HG03175 (cell line): Measurements from ENCODE around the gene RIMS4.

Experiments
- ATAC-seq: cut with Tn5 transposase; IDR thresholded peaks from one replicate; pipeline ENCODE4 v1.9.1; 2021; ENCODE audit warnings: mild to moderate bottlenecking, moderate library complexity; ENCODE audit not compliant: unreplicated experiment

The RIMS4 gene

GRCh38 chr20:44810391-44811149 lies at the start of gene RIMS4:
RIMS4 (minus strand) TSS chr20:44810546; CDS start chr20:44810271, 275 bp downstream.
- no peak for ATAC-seq

DNA sequence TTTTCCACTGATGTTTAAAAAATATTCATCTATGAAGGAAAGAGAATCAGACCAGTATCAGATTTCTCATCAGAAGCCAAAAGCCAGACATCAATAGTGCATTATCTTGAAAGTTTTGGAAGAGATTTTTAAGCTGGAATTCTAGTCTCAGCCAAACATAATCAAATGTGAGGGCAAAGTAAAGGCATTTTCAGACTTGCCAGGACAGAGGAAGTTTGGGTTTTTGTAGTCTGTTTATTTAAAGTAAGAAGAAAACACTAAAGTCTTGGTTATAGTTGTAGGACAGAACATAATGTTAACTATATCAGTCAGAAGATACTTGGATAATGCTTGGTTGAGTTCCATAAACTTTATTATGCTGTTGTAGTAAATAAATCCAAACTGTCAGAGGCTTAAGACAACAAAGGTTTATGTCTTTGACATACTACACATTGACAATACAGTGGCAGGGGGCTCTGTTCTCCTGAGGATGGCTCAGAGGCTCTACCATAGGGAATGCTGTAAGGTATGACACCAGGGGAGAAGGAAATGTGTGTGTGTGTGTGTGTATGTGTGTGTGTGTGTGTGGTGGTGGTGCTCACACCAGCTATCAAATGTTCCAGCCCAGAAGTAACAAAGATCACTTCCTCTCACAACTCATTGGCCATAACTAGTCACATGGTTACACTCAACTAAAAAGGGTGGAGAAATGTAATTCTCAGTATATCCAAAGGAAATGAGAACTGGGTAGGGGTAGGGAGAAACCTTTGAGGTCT lies 48.4 kb upstream of the RIMS4 start:
- ATAC-seq, result no peak

DNA sequence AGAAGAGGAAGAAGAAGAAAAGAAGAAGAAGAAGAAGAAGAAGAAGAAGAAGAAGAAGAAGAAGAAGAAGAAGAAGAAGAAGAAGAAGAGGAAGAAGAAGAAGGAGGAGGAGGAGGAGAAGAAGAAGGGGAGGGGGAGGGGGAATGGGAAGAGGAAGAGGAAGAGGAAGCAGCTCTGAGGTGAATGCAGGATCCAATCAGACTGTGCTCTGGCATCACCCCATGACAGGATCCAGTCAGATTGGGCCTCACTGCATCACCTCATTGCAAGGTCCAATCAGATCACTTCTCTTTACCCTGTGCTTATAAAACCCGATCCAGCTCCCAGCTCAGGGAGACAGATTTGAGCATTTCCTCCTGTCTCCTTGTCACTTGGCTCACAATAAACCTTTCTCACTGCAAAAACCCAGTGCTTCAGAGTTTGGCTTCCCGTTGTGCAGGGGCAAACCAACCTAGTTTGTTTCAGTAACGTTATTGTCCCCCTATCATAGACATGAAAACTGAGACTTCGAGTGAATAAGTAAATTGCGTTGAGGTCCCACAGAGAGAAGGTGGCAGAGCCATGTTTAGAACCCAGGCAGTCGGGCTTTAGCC lies 46.6 kb upstream of the RIMS4 start:
- ATAC-seq, result no peak

GRCh38 chr20:44856442-44856841 lies 46.1 kb upstream of the RIMS4 start:
- no peak for ATAC-seq

DNA sequence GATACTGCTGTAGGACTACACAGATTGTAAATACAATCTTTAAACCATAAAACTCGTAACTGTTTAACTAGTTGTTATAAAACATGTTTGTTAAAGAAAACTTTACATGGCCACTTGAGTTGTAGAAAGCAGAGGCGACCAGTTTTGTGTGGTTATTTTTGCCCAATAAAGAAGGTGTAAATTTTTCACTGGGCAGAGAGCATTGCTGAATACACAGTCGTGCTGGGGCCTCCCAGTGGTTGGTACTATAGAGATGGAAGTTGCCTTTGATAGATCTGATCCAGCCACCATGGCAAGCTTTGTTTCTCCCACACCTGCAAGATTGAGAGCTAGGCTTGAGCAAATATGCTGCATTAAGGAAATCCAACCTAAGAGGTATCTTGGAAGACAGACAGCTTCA lies 41.2 kb upstream of the RIMS4 start:
- ATAC-seq, result no peak

- ATAC-seq, result no peak
Measured at GRCh38 chr20:44850837-44851236, 40.5 kb upstream of the RIMS4 start.

- ATAC-seq, result no peak
Measured at GRCh38 chr20:44850272-44850671, 39.9 kb upstream of the RIMS4 start.

DNA sequence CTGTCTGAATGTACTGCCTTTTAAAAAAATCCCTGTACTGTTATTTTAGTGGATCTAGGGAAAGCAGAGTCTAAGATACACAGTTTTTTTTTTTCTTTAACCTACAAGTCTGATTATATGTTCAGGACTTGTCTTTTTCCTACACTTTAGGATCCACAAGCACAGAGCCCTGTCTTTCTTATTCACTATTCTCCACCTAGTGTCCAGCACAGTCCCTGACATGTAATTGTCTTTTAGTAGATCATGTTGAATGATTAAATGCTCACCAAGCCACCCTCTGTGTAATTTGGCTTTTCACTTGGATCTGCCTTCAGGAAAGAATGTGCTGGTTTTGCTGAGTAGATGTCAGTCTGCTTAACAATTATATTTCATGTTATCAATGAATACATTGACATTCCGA lies 39.4 kb upstream of the RIMS4 start:
- ATAC-seq, result no peak

DNA sequence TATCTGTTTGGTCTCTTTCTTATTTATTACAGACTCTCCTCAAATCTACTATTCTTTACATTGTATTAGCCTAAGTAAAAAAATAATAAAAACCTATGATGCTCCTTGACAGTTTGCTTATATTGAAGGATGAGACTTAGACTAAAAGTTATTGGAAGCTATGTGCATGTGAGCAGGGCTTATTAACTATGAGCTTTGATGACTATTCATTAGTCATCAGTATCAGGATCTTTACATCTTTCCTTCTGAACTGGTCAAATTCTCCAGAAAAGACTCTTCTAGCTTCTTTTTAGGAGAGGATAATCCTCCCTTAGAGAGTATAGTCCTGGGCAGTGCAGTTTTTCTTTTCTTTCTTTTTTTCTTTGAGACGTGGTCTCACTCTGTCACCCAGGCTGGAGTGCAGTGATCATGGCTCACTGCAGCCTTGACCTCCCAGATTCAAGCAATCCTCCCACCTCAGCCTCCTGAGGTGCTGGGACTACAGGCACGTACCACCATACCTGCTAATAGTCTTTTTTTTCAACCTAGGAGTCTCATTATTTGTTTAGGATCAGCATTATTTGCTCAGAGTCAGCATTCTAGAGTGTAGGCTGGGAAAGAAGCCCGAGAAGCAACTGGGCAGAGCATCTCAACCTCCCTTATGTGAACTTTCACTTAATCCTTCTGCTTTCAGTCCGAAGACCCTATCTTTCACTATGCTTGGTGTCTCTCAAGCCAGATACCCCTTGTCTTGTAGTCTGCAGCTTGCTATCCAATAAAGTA lies 38.1 kb upstream of the RIMS4 start:
- ATAC-seq, result no peak

DNA sequence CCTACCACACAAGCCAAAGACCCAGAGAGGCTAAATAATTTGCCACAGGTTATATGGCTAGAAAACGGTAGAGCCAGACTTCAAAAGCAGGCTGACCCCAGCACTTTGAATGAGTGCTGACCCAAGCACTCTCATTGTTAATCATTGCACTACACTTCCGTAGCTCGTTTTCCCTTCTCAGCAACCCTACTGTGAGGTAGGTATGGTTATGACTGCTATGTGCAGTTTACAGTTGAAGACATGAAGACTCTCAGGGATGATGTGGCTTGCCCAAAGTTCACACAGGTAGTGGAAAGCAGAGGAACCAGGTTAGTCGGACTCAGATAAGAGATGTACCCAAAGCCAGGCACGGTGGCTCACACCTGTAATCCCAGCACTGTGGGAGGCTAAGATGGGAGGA lies 33.5 kb upstream of the RIMS4 start:
- ATAC-seq, result no peak

- ATAC-seq, result no peak
Measured at GRCh38 chr20:44841955-44842354, 31.6 kb upstream of the RIMS4 start.

DNA sequence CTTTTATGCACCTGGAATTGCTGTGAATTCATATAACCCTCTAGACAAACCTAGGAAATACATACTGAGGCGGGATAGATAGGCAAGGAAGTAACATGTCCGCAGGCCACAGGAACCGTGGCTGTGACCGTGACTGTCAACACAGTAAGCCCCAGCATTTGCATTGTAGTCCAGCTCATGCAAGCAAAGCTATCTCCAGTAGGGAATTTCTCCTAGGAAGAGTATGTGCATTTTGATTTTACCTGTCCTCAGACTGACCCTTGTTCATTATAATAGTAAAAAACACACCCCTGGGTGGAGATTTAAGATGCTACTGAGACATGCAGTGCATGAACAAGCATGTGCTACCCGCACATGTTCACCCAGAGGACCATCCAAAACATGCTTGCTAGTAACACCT lies 30.5 kb upstream of the RIMS4 start:
- ATAC-seq, result no peak

GRCh38 chr20:44839481-44839880 lies 29.1 kb upstream of the RIMS4 start:
- no peak for ATAC-seq

DNA sequence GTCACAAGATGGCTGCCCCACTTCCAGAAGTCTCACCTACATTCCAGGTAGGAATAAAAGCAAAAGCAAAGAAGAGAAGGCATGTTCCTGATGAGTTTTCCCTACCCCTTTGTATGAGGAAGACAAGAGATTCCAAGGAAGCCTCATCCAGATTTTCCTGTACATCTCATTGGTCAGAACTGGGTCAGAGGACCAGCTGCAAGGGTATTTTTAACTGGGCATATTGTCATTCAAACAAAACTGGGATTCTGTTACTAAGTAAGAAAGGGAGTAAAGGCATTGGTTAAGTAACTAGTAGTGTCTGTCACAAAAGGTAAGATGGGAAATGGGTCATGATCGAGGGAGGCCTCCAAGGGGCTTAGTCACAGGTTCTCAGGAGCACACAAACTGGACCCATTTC lies 28.2 kb upstream of the RIMS4 start:
- no peak for ATAC-seq

- no peak for ATAC-seq
Measured at GRCh38 chr20:44837946-44838345, 27.6 kb upstream of the RIMS4 start.

DNA sequence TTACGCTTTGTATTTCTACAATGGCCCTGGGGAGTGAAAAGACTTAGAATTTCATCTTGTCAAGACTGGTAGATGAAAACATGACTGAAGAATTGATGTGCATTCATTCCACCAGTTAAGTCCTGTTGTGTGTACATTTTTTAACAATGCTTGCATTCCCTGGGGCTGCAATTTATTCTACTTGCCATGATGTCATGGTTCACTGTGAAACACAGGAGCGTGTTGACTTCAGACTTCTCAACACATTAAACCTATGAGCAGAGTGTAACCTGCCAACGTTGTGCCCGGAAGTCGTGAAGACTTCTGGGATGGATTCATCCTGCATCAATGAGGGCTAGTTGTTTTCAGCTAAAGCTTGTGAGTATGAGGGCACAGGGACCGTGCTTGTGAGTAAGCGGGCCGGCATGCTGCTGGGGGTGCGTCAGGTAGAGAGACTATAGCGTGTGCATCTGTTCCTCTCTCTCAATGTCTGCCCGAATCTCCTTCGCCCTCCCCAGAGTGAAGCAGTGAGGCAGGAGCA lies 26.3 kb upstream of the RIMS4 start:
- no peak for ATAC-seq

GRCh38 chr20:44835661-44836221 lies 25.4 kb upstream of the RIMS4 start:
- no peak for ATAC-seq

DNA sequence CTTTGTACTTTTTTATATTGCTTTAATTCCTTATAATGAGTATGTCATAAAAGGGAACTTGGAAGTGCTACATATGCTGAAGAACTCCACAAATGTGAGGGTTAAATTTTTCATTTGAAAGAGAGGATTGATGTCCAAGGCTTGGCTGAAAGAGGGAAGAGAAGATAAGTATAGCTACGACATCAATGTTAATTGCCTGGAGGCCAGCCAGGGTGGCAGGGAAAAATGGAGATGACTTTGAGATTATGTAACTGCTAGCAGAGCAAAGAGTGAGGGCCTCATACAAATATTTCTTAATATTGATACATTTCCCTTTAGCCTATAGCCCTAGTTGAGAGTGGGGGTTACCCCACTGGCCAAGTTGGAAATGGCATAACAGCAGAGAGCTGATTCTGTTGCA lies 24.8 kb upstream of the RIMS4 start:
- no peak for ATAC-seq

DNA sequence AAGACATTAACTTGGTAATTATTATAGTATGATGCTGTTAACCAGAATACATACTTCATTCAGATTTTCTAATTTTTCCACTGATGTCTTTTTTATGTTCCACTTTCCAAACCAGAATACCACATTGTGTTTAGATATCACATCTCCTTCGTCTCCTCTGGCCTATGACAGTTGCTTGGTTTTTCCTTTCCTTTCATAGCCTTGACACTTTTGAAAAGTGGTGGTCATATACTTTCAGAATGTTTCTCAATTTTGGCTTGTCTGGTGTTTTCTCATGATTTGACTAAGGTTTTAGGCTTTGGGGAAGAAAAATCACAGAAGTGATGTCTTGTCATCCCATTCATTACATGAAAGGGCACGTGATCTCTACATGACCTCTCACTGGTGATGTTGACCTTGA lies 24.3 kb upstream of the RIMS4 start:
- ATAC-seq, result no peak

DNA sequence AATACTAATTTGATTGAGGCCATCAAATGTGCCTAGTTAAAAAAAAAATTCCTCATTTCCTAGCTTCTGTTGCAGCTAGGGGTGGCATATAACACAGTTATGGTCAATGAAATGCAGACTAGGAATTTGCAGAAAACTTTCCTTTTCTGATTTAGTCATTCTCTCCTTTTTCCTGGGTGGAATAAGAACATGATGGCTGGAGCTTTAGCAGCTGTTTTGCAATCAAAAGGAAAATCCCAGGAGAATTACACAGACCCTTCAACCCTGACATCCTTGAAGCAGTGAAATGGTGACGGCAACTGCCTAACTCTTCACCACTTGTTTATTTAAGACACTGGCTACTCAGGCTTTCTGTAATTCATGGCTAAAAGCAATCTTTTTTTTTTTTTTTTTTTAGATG lies 23.1 kb upstream of the RIMS4 start:
- no peak for ATAC-seq

DNA sequence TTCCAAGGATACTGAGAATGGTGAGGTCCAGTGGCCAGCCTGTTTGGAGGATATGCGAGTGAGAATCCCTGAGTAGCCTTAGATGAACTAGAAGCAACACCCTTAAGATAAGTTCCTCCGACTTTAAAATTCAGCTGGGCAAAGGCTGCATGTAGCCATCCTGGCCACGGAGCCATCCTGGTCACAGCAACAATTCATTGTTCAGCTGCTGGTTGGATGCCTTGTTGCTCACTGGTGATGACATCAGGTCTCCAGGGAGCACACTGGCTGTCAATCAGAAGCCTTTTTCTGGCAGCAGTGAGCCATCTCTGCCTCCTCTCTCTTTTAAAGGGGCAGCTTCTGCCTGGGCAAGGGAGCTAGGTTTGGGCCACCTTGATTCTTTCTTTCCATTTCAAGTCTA lies 22.4 kb upstream of the RIMS4 start:
- no peak for ATAC-seq
